Endothelial cell of umbilical vein (primary cell): Measurements from ENCODE around the gene NOSIP.

Experiments used
- CTCF ChIP-seq, 2 donors: IDR thresholded peaks; 1 replicate in 1 of 2; 2 replicates in 1 of 2; pipeline ENCODE4 v1.5.1; 2011; ENCODE audit warnings: low read length in 2 of 2, mild to moderate bottlenecking in 2 of 2, moderate library complexity in 2 of 2, control low read depth in 1 of 2, inconsistent platforms in 1 of 2, low read depth in 1 of 2; ENCODE audit not compliant: insufficient read depth in 1 of 2; ENCODE audit errors: extremely low read depth in 1 of 2
- EZH2 ChIP-seq: IDR thresholded peaks from 2 replicates; pipeline ENCODE4 v1.6.1; 2012; ENCODE audit warnings: borderline replicate concordance, low read depth, mild to moderate bottlenecking, moderate library complexity, low read length, inconsistent platforms; ENCODE audit not compliant: severe bottlenecking
- JUN ChIP-seq: IDR thresholded peaks from 2 replicates; pipeline ENCODE4 v1.6.1; 2011; ENCODE audit warnings: borderline replicate concordance, low read depth; ENCODE audit not compliant: insufficient read length, insufficient read depth
- MAX ChIP-seq: IDR thresholded peaks from 2 replicates; pipeline ENCODE4 v1.6.1; 2011; ENCODE audit not compliant: insufficient read depth, insufficient read length
- MYC ChIP-seq: IDR thresholded peaks from one replicate; pipeline ENCODE4 v1.6.1; 2011; ENCODE audit warnings: mild to moderate bottlenecking, low read depth, low read length
- POLR2A ChIP-seq: IDR thresholded peaks from 2 replicates; pipeline ENCODE4 v1.6.1; 2012; ENCODE audit warnings: low read depth, mild to moderate bottlenecking, control low read depth, low read length
- POLR2AphosphoS5 ChIP-seq: IDR thresholded peaks from 2 replicates; pipeline ENCODE4 v1.6.1; 2012; ENCODE audit warnings: low read depth, mild to moderate bottlenecking, control low read depth, low read length, moderate library complexity; ENCODE audit not compliant: insufficient read depth

DNA sequence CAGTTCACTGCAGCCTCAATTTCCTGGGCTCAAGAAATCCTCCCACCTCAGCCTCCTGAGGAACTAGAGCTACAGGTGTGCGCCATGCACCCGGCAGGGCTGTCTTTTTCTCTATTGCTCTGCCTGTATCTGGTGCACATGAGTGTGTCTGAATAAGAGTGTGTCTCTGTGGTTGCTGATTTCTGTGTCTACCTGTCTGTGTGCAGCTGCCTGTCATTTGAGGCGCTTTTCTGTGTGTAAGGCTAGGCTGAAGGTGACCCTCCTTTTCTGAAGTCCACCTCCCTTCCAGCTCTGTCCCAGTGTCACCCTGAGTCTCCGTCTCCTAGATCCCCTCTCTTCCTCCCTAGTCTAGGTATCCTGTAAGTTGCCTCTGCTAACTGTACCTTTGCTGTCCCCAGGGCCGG lies 9.1 kb upstream of the NOSIP start:
- TF ChIP-seq CTCF (IDR thresholded peaks at IDR 0.05; ENCODE audit: extremely low read depth in 1 of 2, insufficient read depth in 1 of 2, low read depth in 1 of 2, low read length in 2 of 2) (no peak), POLR2AphosphoS5 (no peak), POLR2A (no peak), EZH2 (no peak), JUN (no peak), MAX (no peak), MYC (no peak)
